Endothelial cell of umbilical vein (primary cell): ENCODE results near the gene SLC39A8.

Source experiments
- EZH2 ChIP-seq: IDR thresholded peaks from 2 replicates; pipeline ENCODE4 v1.6.1; 2012; ENCODE audit warnings: borderline replicate concordance, low read depth, mild to moderate bottlenecking, moderate library complexity, low read length, inconsistent platforms; ENCODE audit not compliant: severe bottlenecking
- FOS ChIP-seq: IDR thresholded peaks from 2 replicates; pipeline ENCODE4 v1.6.1; 2011; ENCODE audit warnings: mild to moderate bottlenecking, low read length, moderate library complexity, borderline replicate concordance; ENCODE audit not compliant: insufficient read depth
- GATA2 ChIP-seq: IDR thresholded peaks from 2 replicates; pipeline ENCODE4 v1.7.0; 2011; ENCODE audit warnings: low read depth, mild to moderate bottlenecking, moderate library complexity, mixed read lengths, low read length; ENCODE audit not compliant: insufficient read length, insufficient read depth
- JUN ChIP-seq: IDR thresholded peaks from 2 replicates; pipeline ENCODE4 v1.6.1; 2011; ENCODE audit warnings: borderline replicate concordance, low read depth; ENCODE audit not compliant: insufficient read length, insufficient read depth
- POLR2A ChIP-seq: IDR thresholded peaks from 2 replicates; pipeline ENCODE4 v1.6.1; 2012; ENCODE audit warnings: low read depth, mild to moderate bottlenecking, control low read depth, low read length
- POLR2AphosphoS5 ChIP-seq: IDR thresholded peaks from 2 replicates; pipeline ENCODE4 v1.6.1; 2012; ENCODE audit warnings: low read depth, mild to moderate bottlenecking, control low read depth, low read length, moderate library complexity; ENCODE audit not compliant: insufficient read depth
- TF ChIP-seq, protein P1 (sequence below), 2 donors: IDR thresholded peaks; 1 replicate in 1 of 2; 2 replicates in 1 of 2; pipeline ENCODE4 v1.5.1; 2011; ENCODE audit warnings: low read length in 2 of 2, mild to moderate bottlenecking in 2 of 2, moderate library complexity in 2 of 2, control low read depth in 1 of 2, inconsistent platforms in 1 of 2, low read depth in 1 of 2; ENCODE audit not compliant: insufficient read depth in 1 of 2; ENCODE audit errors: extremely low read depth in 1 of 2
- TF ChIP-seq, protein P2 (sequence below): IDR thresholded peaks from 2 replicates; pipeline ENCODE4 v1.6.1; 2011; ENCODE audit not compliant: insufficient read depth, insufficient read length

DNA sequence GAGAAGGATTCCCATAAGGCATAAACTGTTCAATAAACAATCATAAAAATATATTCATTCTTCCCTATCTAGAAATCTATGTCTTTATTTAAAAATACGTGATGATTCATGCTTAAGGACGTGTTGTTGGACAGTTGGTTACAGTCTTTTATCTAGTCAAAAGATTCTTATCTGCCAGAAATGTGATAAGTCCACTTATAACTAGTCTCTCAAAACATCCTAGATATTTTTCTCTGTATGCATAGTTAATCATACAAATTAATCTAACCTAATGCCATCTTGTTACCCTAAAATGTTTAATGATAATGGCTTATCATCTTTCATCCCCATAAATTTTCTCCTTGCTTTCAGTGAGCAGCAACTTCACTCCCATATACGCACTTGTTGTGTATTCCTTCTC lies 89.0 kb downstream of the SLC39A8 start:
- TF ChIP-seq POLR2AphosphoS5, result no peak
- TF ChIP-seq, protein P1, sequence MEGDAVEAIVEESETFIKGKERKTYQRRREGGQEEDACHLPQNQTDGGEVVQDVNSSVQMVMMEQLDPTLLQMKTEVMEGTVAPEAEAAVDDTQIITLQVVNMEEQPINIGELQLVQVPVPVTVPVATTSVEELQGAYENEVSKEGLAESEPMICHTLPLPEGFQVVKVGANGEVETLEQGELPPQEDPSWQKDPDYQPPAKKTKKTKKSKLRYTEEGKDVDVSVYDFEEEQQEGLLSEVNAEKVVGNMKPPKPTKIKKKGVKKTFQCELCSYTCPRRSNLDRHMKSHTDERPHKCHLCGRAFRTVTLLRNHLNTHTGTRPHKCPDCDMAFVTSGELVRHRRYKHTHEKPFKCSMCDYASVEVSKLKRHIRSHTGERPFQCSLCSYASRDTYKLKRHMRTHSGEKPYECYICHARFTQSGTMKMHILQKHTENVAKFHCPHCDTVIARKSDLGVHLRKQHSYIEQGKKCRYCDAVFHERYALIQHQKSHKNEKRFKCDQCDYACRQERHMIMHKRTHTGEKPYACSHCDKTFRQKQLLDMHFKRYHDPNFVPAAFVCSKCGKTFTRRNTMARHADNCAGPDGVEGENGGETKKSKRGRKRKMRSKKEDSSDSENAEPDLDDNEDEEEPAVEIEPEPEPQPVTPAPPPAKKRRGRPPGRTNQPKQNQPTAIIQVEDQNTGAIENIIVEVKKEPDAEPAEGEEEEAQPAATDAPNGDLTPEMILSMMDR (IDR thresholded peaks at IDR 0.05; ENCODE audit: extremely low read depth in 1 of 2, insufficient read depth in 1 of 2, low read depth in 1 of 2, low read length in 2 of 2), result no peak
- TF ChIP-seq GATA2, result no peak
- TF ChIP-seq POLR2A, result no peak
- no peak for TF ChIP-seq JUN
- TF ChIP-seq, protein P2, sequence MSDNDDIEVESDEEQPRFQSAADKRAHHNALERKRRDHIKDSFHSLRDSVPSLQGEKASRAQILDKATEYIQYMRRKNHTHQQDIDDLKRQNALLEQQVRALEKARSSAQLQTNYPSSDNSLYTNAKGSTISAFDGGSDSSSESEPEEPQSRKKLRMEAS, result no peak
- TF ChIP-seq EZH2, result no peak
- no peak for TF ChIP-seq FOS
